Stomach smooth muscle (tissue), 2 donors: ENCODE data around the gene ITFG2.
"Not testable (repeated sequence)": the region's sequence is repeated elsewhere in the genome, so short reads cannot be mapped to it uniquely, and the experiment has no call there.

ENCODE experiments used
- H3K27ac ChIP-seq: one replicate; pipeline ENCODE4 v1.7.0; 2013; ENCODE audit warnings: mild to moderate bottlenecking, low read length, inconsistent platforms
- H3K27me3 ChIP-seq, 2 donors: one replicate each; pipeline ENCODE4 v1.7.0; 2013; ENCODE audit warnings: low read length in 2 of 2; ENCODE audit not compliant: insufficient read depth in 2 of 2, control insufficient read depth in 1 of 2
- H3K36me3 ChIP-seq, 2 donors: one replicate each; pipeline ENCODE4 v1.7.0; 2013; ENCODE audit warnings: low read length in 2 of 2; ENCODE audit not compliant: control insufficient read depth in 2 of 2, insufficient read depth in 2 of 2
- H3K4me1 ChIP-seq: one replicate; pipeline ENCODE4 v1.7.0; 2013; ENCODE audit warnings: low read length; ENCODE audit not compliant: control insufficient read depth, insufficient read depth
- H3K4me3 ChIP-seq, 2 donors: one replicate each; pipeline ENCODE4 v1.7.0; 2013; ENCODE audit warnings: low read length in 2 of 2
- H3K9ac ChIP-seq, 2 donors: one replicate each; pipeline ENCODE4 v1.7.0; 2013; ENCODE audit warnings: low read length in 2 of 2, mild to moderate bottlenecking in 1 of 2
- H3K9me3 ChIP-seq, 2 donors: one replicate each; pipeline ENCODE4 v1.7.0; 2013; ENCODE audit warnings: low read length in 2 of 2; ENCODE audit not compliant: control insufficient read depth in 2 of 2
- donor health status: healthy.
- donor health status: Pancreatic carcinoma.

The ITFG2 gene

GRCh38 chr12:2812290-2813213 is at the start of gene ITFG2:
Gene ITFG2, plus strand, starts transcription at chr12:2812668. Its CDS starts 93 bp downstream, at chr12:2812761.
- no peaks in the 10 kb centered on the region for H3K9me3 ChIP-seq
- peak within 1 kb of the TSS; percentile 89 for H3K27ac ChIP-seq
- peak within 1 kb of the TSS; percentile 98 to 99 for H3K4me3 ChIP-seq
- peaks cover 15% of the 10 kb centered on the region for H3K4me1 ChIP-seq
- H3K9ac ChIP-seq = peak within 1 kb of the TSS; percentile 73 to 92
- H3K27me3 ChIP-seq = no peaks in the 10 kb centered on the region
- H3K36me3 ChIP-seq = peaks cover under 1 to 6% of the 10 kb centered on the region in 2 donors

DNA sequence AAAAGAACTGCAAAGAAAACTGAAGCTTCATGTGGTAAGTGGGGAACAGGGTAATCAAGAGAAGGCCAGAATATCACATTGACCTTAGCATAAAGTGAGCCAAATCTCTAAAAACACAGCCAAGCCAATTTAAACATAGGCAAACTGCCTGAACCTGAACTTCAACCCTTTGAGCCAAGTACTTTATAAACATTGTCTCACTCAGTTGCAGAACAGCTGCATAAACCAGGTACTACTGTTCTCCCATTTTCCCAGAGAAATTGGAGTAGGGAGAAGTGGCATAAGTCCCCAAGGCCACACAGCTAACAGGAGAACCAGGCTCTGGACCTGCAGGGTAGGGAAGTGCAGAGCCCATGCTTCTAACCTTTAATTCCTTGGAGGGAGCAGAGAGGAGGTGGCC is 48.1 kb upstream of the ITFG2 start:
- H3K4me3 ChIP-seq = no peak overlapping the region
- no peaks in the 10 kb centered on the region for H3K4me1 ChIP-seq
- H3K36me3 ChIP-seq = peaks cover 0 to 3% of the 10 kb centered on the region in 2 donors
- no peaks in the 10 kb centered on the region for H3K9me3 ChIP-seq
- H3K9ac ChIP-seq = no peak overlapping the region
- H3K27me3 ChIP-seq = no peaks in the 10 kb centered on the region
- H3K27ac ChIP-seq = no peak overlapping the region

- H3K4me1 ChIP-seq = no peaks in the 10 kb centered on the region
- no peaks in the 10 kb centered on the region for H3K9me3 ChIP-seq
- H3K4me3 ChIP-seq = no peak overlapping the region
- no peaks in the 10 kb centered on the region for H3K27me3 ChIP-seq
- peaks cover 0 to 3% of the 10 kb centered on the region in 2 donors for H3K36me3 ChIP-seq
- H3K9ac ChIP-seq = no peak overlapping the region
- no peak overlapping the region for H3K27ac ChIP-seq
These were observed 47.4 kb upstream of the ITFG2 start for GRCh38 chr12:2765052-2765451.

DNA sequence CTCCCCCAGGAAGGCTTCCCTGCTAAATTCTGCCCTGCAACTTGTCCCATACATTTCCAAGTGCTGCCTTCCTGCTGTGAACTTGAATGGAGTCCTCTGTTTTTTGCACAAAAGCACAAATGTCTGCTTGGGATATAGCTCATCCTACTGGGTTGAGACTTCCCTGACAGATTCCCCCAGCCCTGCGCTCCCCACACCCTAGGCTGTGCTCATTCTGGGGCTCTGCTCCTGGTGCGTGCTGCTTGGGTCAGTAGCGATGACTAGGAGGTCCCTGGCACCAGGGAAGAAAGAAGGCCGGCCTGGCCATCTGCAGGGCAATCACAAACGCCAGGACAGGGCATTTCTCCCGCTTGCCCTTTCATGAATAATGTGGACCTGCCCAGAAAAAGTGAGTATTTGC is 46.9 kb upstream of the ITFG2 start:
- peaks cover 0 to 3% of the 10 kb centered on the region in 2 donors for H3K36me3 ChIP-seq
- H3K27me3 ChIP-seq = no peaks in the 10 kb centered on the region
- H3K9me3 ChIP-seq = no peaks in the 10 kb centered on the region
- H3K9ac ChIP-seq = no peak overlapping the region
- no peak overlapping the region for H3K27ac ChIP-seq
- no peak overlapping the region for H3K4me3 ChIP-seq
- no peaks in the 10 kb centered on the region for H3K4me1 ChIP-seq

- Histone ChIP-seq H3K9ac (no peak overlapping the region), H3K4me1 (no peaks in the 10 kb centered on the region), H3K9me3 (no peaks in the 10 kb centered on the region), H3K27me3 (no peaks in the 10 kb centered on the region), H3K4me3 (no peak overlapping the region), H3K36me3 (no peaks in the 10 kb centered on the region), H3K27ac (no peak overlapping the region)
These were observed 44.1 kb upstream of the ITFG2 start for GRCh38 chr12:2768224-2768961.

DNA sequence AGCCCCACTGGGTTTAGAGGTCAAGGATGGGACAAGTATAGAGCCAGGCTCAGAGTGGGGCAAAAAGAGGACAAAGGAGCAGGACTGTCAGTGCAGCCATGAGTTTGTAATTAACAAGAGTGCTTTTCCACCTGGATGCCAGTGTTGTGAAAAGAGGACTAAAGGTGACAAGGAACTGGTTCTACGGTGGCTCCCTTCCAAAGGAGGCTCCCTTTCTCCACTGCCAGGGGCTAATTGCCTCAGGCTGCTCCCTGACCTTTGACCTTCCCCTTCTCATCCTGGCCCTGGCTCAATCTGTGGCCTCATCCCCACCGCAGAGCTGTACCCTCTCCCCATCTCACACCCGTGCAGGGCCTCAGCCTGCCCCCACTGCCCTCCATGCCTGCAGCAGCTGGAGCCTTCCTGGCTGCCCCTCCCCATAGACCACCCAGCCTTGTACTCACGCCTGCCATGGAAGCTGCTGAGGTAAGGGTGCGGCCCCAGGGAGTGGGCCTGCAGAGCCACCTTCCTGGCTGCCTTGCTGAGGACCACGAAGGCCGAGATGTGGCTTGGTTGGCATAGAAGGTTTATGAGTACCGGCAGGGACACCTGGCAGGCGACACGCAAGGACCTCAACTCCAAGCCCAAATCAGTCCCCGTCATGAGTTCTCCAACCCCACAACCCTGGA is 42.5 kb upstream of the ITFG2 start:
- H3K4me3 ChIP-seq = no peak overlapping the region
- H3K4me1 ChIP-seq = no peaks in the 10 kb centered on the region
- no peak overlapping the region for H3K27ac ChIP-seq
- H3K36me3 ChIP-seq = no peaks in the 10 kb centered on the region
- H3K27me3 ChIP-seq = no peaks in the 10 kb centered on the region
- no peaks in the 10 kb centered on the region for H3K9me3 ChIP-seq
- H3K9ac ChIP-seq = no peak overlapping the region

DNA sequence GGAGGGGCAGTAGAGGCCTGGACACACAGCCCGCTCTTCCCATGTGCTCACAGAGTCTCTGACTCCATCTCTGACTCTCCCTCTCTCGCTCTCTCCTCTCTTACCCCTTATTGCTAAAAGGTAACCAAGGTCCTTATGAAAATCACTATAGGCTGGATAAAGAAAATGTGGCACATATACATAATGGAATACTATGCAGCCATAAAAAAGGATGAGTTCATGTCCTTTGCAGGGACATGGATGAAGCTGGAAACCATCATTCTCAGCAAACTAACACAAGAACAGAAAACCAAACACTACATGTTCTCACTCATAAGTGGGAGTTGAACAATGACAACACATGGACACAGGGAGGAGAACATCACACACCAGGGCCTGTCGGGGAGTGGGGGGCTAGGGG is 41.9 kb upstream of the ITFG2 start:
- H3K27ac ChIP-seq, H3K4me1 ChIP-seq, H3K27me3 ChIP-seq, H3K36me3 ChIP-seq, H3K9me3 ChIP-seq, H3K4me3 ChIP-seq, H3K9ac ChIP-seq: not testable (repeated sequence)

GRCh38 chr12:2772370-2772769 is 40.1 kb upstream of the ITFG2 start:
- no peak overlapping the region for H3K4me3 ChIP-seq
- no peak overlapping the region for H3K9ac ChIP-seq
- H3K27ac ChIP-seq = no peak overlapping the region
- no peaks in the 10 kb centered on the region for H3K36me3 ChIP-seq
- H3K9me3 ChIP-seq = no peaks in the 10 kb centered on the region
- no peaks in the 10 kb centered on the region for H3K4me1 ChIP-seq
- H3K27me3 ChIP-seq = peaks cover 0 to 2% of the 10 kb centered on the region in 2 donors

- Histone ChIP-seq H3K4me1 (no peaks in the 10 kb centered on the region), H3K9me3 (no peaks in the 10 kb centered on the region), H3K36me3 (no peaks in the 10 kb centered on the region), H3K27me3 (peaks cover 0 to 2% of the 10 kb centered on the region in 2 donors), H3K4me3 (no peak overlapping the region), H3K27ac (no peak overlapping the region), H3K9ac (no peak overlapping the region)
These were observed 39.1 kb upstream of the ITFG2 start for GRCh38 chr12:2773199-2773875.

DNA sequence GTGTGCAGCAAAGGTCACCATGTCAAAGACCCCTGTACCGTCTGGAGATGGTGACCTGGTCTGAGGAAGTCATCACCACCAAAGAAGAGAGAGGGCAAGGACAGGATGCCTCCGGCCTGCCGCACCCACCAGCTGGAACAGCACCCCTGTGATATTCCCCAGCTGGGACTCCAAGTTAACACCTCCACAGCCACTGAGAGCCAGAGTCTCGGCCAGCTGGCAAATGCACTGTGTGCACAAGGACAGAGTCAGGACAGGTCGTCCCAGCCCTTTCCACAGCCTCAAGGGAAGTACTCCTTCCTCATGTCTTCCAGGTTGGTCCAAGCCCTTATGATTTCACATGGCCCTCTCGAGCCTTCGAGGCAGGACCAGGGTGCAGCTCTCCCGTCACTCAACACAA is 37.0 kb upstream of the ITFG2 start:
- Histone ChIP-seq H3K9ac (no peak overlapping the region), H3K4me3 (no peak overlapping the region), H3K4me1 (no peaks in the 10 kb centered on the region), H3K36me3 (no peaks in the 10 kb centered on the region), H3K27ac (no peak overlapping the region), H3K27me3 (peaks cover 0 to 2% of the 10 kb centered on the region in 2 donors), H3K9me3 (no peaks in the 10 kb centered on the region)
